ENCODE results near the gene H2BK1. TPM values are rescaled to one million over a fixed set of nuclear protein-coding genes. Genes with fewer than 3 reads are reported as not detected.

Gene H2BK1
- total RNA-seq, 1 donor: not detected

- peak overlapping the region; percentile 50 for H3K4me3 ChIP-seq (ENCODE audit: low read depth, low read length)
- peak; percentile 60 for TF ChIP-seq CTCF (IDR thresholded peaks at IDR 0.05; ENCODE audit: insufficient read depth, low read length)
- no peak for DNase-seq (ENCODE audit: low read depth)
Measured at GRCh38 chr7:151245360-151246101, 35.2 kb upstream of the H2BK1 start.

- peak overlapping the region; percentile 50 for H3K4me3 ChIP-seq (ENCODE audit: low read depth, low read length)
- no peak for TF ChIP-seq CTCF (IDR thresholded peaks at IDR 0.05; ENCODE audit: insufficient read depth, low read length)
- no peak for DNase-seq (ENCODE audit: low read depth)
Measured at GRCh38 chr7:151244841-151245346, 34.6 kb upstream of the H2BK1 start.

GRCh38 chr7:151244196-151244840 lies 34.0 kb upstream of the H2BK1 start:
- DNase-seq (ENCODE audit: low read depth): peak; percentile 72
- peak; percentile 97 for TF ChIP-seq CTCF (IDR thresholded peaks at IDR 0.05; ENCODE audit: insufficient read depth, low read length)
- no peak overlapping the region for H3K4me3 ChIP-seq (ENCODE audit: low read depth, low read length)

GRCh38 chr7:151243408-151244195 lies 33.3 kb upstream of the H2BK1 start:
- no peak for DNase-seq (ENCODE audit: low read depth)
- no peak overlapping the region for H3K4me3 ChIP-seq (ENCODE audit: low read depth, low read length)
- no peak for TF ChIP-seq CTCF (IDR thresholded peaks at IDR 0.05; ENCODE audit: insufficient read depth, low read length)

GRCh38 chr7:151243045-151243349 lies 32.7 kb upstream of the H2BK1 start:
- no peak overlapping the region for H3K4me3 ChIP-seq (ENCODE audit: low read depth, low read length)
- DNase-seq (ENCODE audit: low read depth): no peak
- no peak for TF ChIP-seq CTCF (IDR thresholded peaks at IDR 0.05; ENCODE audit: insufficient read depth, low read length)

GRCh38 chr7:151242159-151243044 lies 32.1 kb upstream of the H2BK1 start:
- TF ChIP-seq CTCF (IDR thresholded peaks at IDR 0.05; ENCODE audit: insufficient read depth, low read length): no peak
- DNase-seq (ENCODE audit: low read depth): no peak

More at GRCh38 chr7:151242159-151243044, 32.1 kb upstream of the H2BK1 start:
- H3K4me3 ChIP-seq (ENCODE audit: low read depth, low read length): no peak overlapping the region
